Activated CD4-positive, alpha-beta T cell treated with anti-CD3 and anti-CD28 coated beads for 36 hours (primary cell): ENCODE measurements around the gene ARMC8. TPM values are rescaled to one million over a fixed set of nuclear protein-coding genes. Genes with fewer than 3 reads are reported as not detected.

Experiments used
- ATAC-seq: fragments of 200-7000 bp; cut with Tn5 transposase; one replicate; pipeline ENCODE4 v1.10.0; 2021; ENCODE audit warnings: mild to moderate bottlenecking, moderate library complexity
- CTCF ChIA-PET: fragments of 350-600 bp; sonication (Branson Sonifier 250); formaldehyde crosslinking; loops from one replicate; lab custom pipeline; 2021; ENCODE audit warnings: antibody characterized with exemption; lab: Charles Lee
- POLR2A ChIA-PET: fragments of 350-600 bp; sonication (Branson Sonifier 250); formaldehyde crosslinking; loops from one replicate; lab custom pipeline; 2021; ENCODE audit warnings: antibody characterized with exemption, inconsistent platforms; lab: Charles Lee
- DNase-seq: peaks from one replicate; pipeline ENCODE4 v3.0.0-alpha.2; 2020
- H3K27ac Mint-ChIP-seq: one replicate; pipeline ENCODE4 v1.8.0; 2021; ENCODE audit warnings: mixed read lengths
- H3K27me3 Mint-ChIP-seq: one replicate; pipeline ENCODE4 v1.8.0; 2021; ENCODE audit warnings: mixed read lengths
- H3K36me3 Mint-ChIP-seq: one replicate; pipeline ENCODE4 v1.8.0; 2021; ENCODE audit warnings: low read depth, mixed read lengths
- H3K4me1 Mint-ChIP-seq: one replicate; pipeline ENCODE4 v1.8.0; 2021; ENCODE audit warnings: mixed read lengths
- H3K4me3 Mint-ChIP-seq: one replicate; pipeline ENCODE4 v1.8.0; 2021; ENCODE audit warnings: mild to moderate bottlenecking, moderate library complexity, mixed read lengths
- H3K9me3 Mint-ChIP-seq: one replicate; pipeline ENCODE4 v1.8.0; 2021; ENCODE audit warnings: low read depth, mixed read lengths
- intact Hi-C, 2 experiments: fragments of 100-400 bp; cut with DNase I in 1 of 2; cut with micrococcal nuclease in 1 of 2; formaldehyde crosslinking; loops; one replicate each; pipeline versions ENCODE4 v1.14.2 to v1.15.1; 2022 to 2024; cut with DNase I, micrococcal nuclease
- total RNA-seq, 2 experiments: library from RNA; stranded (reverse); gene quantifications; one replicate each; pipeline ENCODE4 v1.2.3, GENCODE V29; 2021

The ARMC8 gene
- total RNA-seq, 2 experiments from 2014 or later: 38.3 to 46.2 TPM

GRCh38 chr3:138173769-138174420, 13.2 kb upstream of the ARMC8 start:
- Mint-ChIP-seq H3K27ac (peak overlapping the region; percentile 96), H3K4me1 (peaks cover 30% of the 10 kb centered on the region), H3K36me3 (peaks cover 25% of the 10 kb centered on the region), H3K27me3 (no peaks in the 10 kb centered on the region), H3K4me3 (peak overlapping the region; percentile 89), H3K9me3 (no peaks in the 10 kb centered on the region)
- intact Hi-C loops: loop anchor here (1.0 to 10.0 kb wide), 8 partner anchors 13 to 1979 kb away; partner anchors contain the start of genes ARMC8 (in 2 of the 2), CEP70 (in 1 of the 2), MSL2 (in 1 of the 2) and NME9 (in 1 of the 2)
- ChIA-PET POLR2A (interaction anchor here (0.6 to 2.5 kb wide), 3 partner anchors 13 to 1980 kb away, joined by 4 to 25 read pairs (median 5); partner anchors contain the start of genes ARMC8 and STAG1), CTCF (interaction anchor here (0.5 to 5.7 kb wide), 8 partner anchors 9 to 1828 kb away, joined by 3 to 38 read pairs (median 3); partner anchors contain the start of gene ARMC8)
- DNase-seq (no peak), ATAC-seq (no peak)

GRCh38 chr3:138174421-138175131, 12.5 kb upstream of the ARMC8 start, which contains the start of gene DBR1:
Gene DBR1, minus strand, starts transcription at chr3:138174921. Its CDS starts 126 bp downstream, at chr3:138174795.
- intact Hi-C loops: loop anchor here (1.0 to 10.0 kb wide), 8 partner anchors 13 to 1980 kb away; partner anchors contain the start of genes ARMC8 (in 2 of the 2), CEP70 (in 1 of the 2), MSL2 (in 1 of the 2) and NME9 (in 1 of the 2)
- DNase-seq (peak; percentile 85), ATAC-seq (peak; percentile 85)
- Mint-ChIP-seq H3K36me3 (peaks cover 24% of the 10 kb centered on the region), H3K4me1 (peaks cover 30% of the 10 kb centered on the region), H3K4me3 (peak within 1 kb of the TSS; percentile 89), H3K9me3 (no peaks in the 10 kb centered on the region), H3K27ac (peak within 1 kb of the TSS; percentile 96), H3K27me3 (no peaks in the 10 kb centered on the region)
- POLR2A ChIA-PET: interaction anchor here (0.6 to 2.5 kb wide), 4 partner anchors 12 to 1980 kb away, joined by 4 to 25 read pairs (median 6); partner anchors contain the start of genes ARMC8 and STAG1
- CTCF ChIA-PET: interaction anchor here (0.5 to 5.7 kb wide), 8 partner anchors 10 to 1828 kb away, joined by 3 to 38 read pairs (median 3); partner anchors contain the start of gene ARMC8

- intact Hi-C loops: loop anchor here (1.0 to 10.0 kb wide), 6 partner anchors 168 to 737 kb away; partner anchors contain the start of genes MRAS (in 2 of the 2), CEP70 (in 1 of the 2) and ESYT3 (in 1 of the 2)
- Mint-ChIP-seq H3K27me3 (peaks cover 3% of the 10 kb centered on the region), H3K27ac (no peak overlapping the region), H3K36me3 (no peaks in the 10 kb centered on the region), H3K4me1 (no peaks in the 10 kb centered on the region), H3K9me3 (no peaks in the 10 kb centered on the region), H3K4me3 (no peak overlapping the region)
- DNase-seq (peak; percentile 61), ATAC-seq (peak; percentile 95)
- ChIA-PET POLR2A (no interaction called here), CTCF (interaction anchor here (0.7 to 2.2 kb wide), 4 partner anchors 24 to 472 kb away, joined by 3 to 9 read pairs (median 4); no protein-coding TSS in a partner anchor)
These were observed 6.6 kb upstream of the ARMC8 start for GRCh38 chr3:138180375-138181029.

- ChIA-PET POLR2A (interaction anchor here (2.9 kb wide), 1 partner anchor 11 kb away, joined by 25 read pairs; the partner anchor contains the start of gene DBR1), CTCF (interaction anchor here (0.7 to 5.0 kb wide), 3 partner anchors 10 to 729 kb away, joined by 3 to 38 read pairs (median 3); partner anchors contain the start of gene DBR1)
- peaks cover 17% of the 10 kb centered on the region for H3K4me1 Mint-ChIP-seq
These were observed 2.1 kb upstream of the ARMC8 start for GRCh38 chr3:138184994-138185393.

GRCh38 chr3:138186221-138186620, 880 bp upstream of the ARMC8 start:
- ChIA-PET CTCF (interaction anchor here (0.7 to 5.0 kb wide), 8 partner anchors 11 to 747 kb away, joined by 3 to 38 read pairs (median 3); partner anchors contain the start of gene DBR1), POLR2A (interaction anchor here (2.9 kb wide), 1 partner anchor 12 kb away, joined by 25 read pairs; the partner anchor contains the start of gene DBR1)
- Mint-ChIP-seq H3K27ac (peak overlapping the region; percentile 23), H3K4me3 (peak overlapping the region; percentile 81), H3K9me3 (no peaks in the 10 kb centered on the region), H3K27me3 (peaks cover 3% of the 10 kb centered on the region), H3K36me3 (peaks cover 8% of the 10 kb centered on the region), H3K4me1 (peaks cover 23% of the 10 kb centered on the region)
- no peak for DNase-seq
- no peak for ATAC-seq
- intact Hi-C loops: loop anchor here (2.0 to 10.0 kb wide), 7 partner anchors 36 to 1433 kb away; partner anchors contain the start of genes ESYT3 (in 2 of the 2), CEP70 (in 1 of the 2), MRPS22 (in 1 of the 2) and NCK1 (in 1 of the 2)

More at GRCh38 chr3:138184994-138185393, 2.1 kb upstream of the ARMC8 start:
- H3K9me3 Mint-ChIP-seq: no peaks in the 10 kb centered on the region
- ATAC-seq (no peak), DNase-seq (no peak)
- H3K27me3 Mint-ChIP-seq: peaks cover 3% of the 10 kb centered on the region
- peaks cover 5% of the 10 kb centered on the region for H3K36me3 Mint-ChIP-seq
- no peak overlapping the region for H3K27ac Mint-ChIP-seq
- intact Hi-C loops: loop anchor here (5.0 to 10.0 kb wide), 8 partner anchors 37 to 1323 kb away; partner anchors contain the start of genes ESYT3 (in 2 of the 2), CEP70 (in 1 of the 2), MRPS22 (in 1 of the 2) and NCK1 (in 1 of the 2)
- H3K4me3 Mint-ChIP-seq: no peak overlapping the region

GRCh38 chr3:138186803-138187295, 252 bp upstream of the ARMC8 start:
- Mint-ChIP-seq H3K4me1 (peaks cover 28% of the 10 kb centered on the region), H3K4me3 (peak overlapping the region; percentile 81), H3K9me3 (no peaks in the 10 kb centered on the region), H3K27me3 (peaks cover 3% of the 10 kb centered on the region), H3K36me3 (peaks cover 13% of the 10 kb centered on the region), H3K27ac (peak overlapping the region; percentile 93)
- ChIA-PET POLR2A (interaction anchor here (0.6 to 2.9 kb wide), 2 partner anchors 13 to 96 kb away, joined by 3 to 25 read pairs; partner anchors contain the start of gene DBR1), CTCF (interaction anchor here (0.6 to 5.0 kb wide), 11 partner anchors 9 to 747 kb away, joined by 3 to 38 read pairs (median 3); partner anchors contain the start of gene DBR1)
- intact Hi-C loops: loop anchor here (1.0 to 10.0 kb wide), 11 partner anchors 13 to 1434 kb away; partner anchors contain the start of genes CEP70 (in 2 of the 2), DBR1 (in 2 of the 2), ESYT3 (in 2 of the 2) and NME9 (in 2 of the 2)
- ATAC-seq (peak; percentile 96), DNase-seq (peak; percentile 94)

- POLR2A ChIA-PET: interaction anchor here (1.0 to 2.9 kb wide), 2 partner anchors 9 to 14 kb away, joined by 3 to 25 read pairs; partner anchors contain the start of gene DBR1
- Mint-ChIP-seq H3K27me3 (peaks cover 3% of the 10 kb centered on the region), H3K9me3 (no peaks in the 10 kb centered on the region), H3K4me1 (peaks cover 28% of the 10 kb centered on the region), H3K36me3 (peaks cover 13% of the 10 kb centered on the region), H3K27ac (peak overlapping the region; percentile 81), H3K4me3 (peak overlapping the region; percentile 81)
- no peak for DNase-seq
- peak; percentile 18 for ATAC-seq
- intact Hi-C loops: loop anchor here (5.0 to 10.0 kb wide), 6 partner anchors 34 to 1326 kb away; partner anchors contain the start of genes ESYT3 (in 2 of the 2), CEP70 (in 1 of the 2), MRPS22 (in 1 of the 2) and NCK1 (in 1 of the 2)
- CTCF ChIA-PET: interaction anchor here (0.9 to 5.0 kb wide), 2 partner anchors 9 to 14 kb away, joined by 3 to 38 read pairs; partner anchors contain the start of gene DBR1
These were observed 1.1 kb downstream of the ARMC8 start for GRCh38 chr3:138188013-138188730.

- peaks cover 32% of the 10 kb centered on the region for H3K4me1 Mint-ChIP-seq
- H3K27ac Mint-ChIP-seq: no peak overlapping the region
- intact Hi-C loops: no loop called here
- H3K27me3 Mint-ChIP-seq: no peaks in the 10 kb centered on the region
- ATAC-seq (no peak), DNase-seq (no peak)
- peaks cover 15% of the 10 kb centered on the region for H3K36me3 Mint-ChIP-seq
- H3K9me3 Mint-ChIP-seq: no peaks in the 10 kb centered on the region
- H3K4me3 Mint-ChIP-seq: no peak overlapping the region
- ChIA-PET CTCF (no interaction called here), POLR2A (no interaction called here)
These were observed 8.4 kb downstream of the ARMC8 start for GRCh38 chr3:138195481-138195880.

- peaks cover 12% of the 10 kb centered on the region for H3K36me3 Mint-ChIP-seq
- ChIA-PET CTCF (no interaction called here), POLR2A (no interaction called here)
- intact Hi-C loops: no loop called here
- H3K4me1 Mint-ChIP-seq: peaks cover 27% of the 10 kb centered on the region
- no peaks in the 10 kb centered on the region for H3K9me3 Mint-ChIP-seq
- no peak overlapping the region for H3K4me3 Mint-ChIP-seq
- ATAC-seq (no peak), DNase-seq (no peak)
- H3K27ac Mint-ChIP-seq: no peak overlapping the region
- H3K27me3 Mint-ChIP-seq: no peaks in the 10 kb centered on the region
These were observed 8.9 kb downstream of the ARMC8 start for GRCh38 chr3:138196023-138196422.
